ENCODE results near the gene L1CAM.

Gene L1CAM

GRCh38 chrX:153874366-153875125, 11.4 kb downstream of the L1CAM start:
- DNase-seq = no peak

GRCh38 chrX:153874085-153874365, 11.9 kb downstream of the L1CAM start:
- DNase-seq = no peak

- DNase-seq = no peak
Measured at GRCh38 chrX:153873282-153874084, 12.5 kb downstream of the L1CAM start.

- no peak for DNase-seq
Measured at GRCh38 chrX:153871946-153872878, 13.8 kb downstream of the L1CAM start.

GRCh38 chrX:153871451-153871850, 14.5 kb downstream of the L1CAM start:
- DNase-seq = no peak

GRCh38 chrX:153870791-153871360, 15.1 kb downstream of the L1CAM start:
- DNase-seq = no peak

GRCh38 chrX:153870288-153870690, 15.7 kb downstream of the L1CAM start:
- DNase-seq = no peak

GRCh38 chrX:153869473-153870287, 16.3 kb downstream of the L1CAM start:
- DNase-seq = no peak

GRCh38 chrX:153868576-153869472, 17.1 kb downstream of the L1CAM start:
- DNase-seq = no peak

GRCh38 chrX:153867671-153868070, 18.3 kb downstream of the L1CAM start:
- DNase-seq = no peak

GRCh38 chrX:153867139-153867538, 18.8 kb downstream of the L1CAM start:
- no peak for DNase-seq

GRCh38 chrX:153866302-153867019, 19.5 kb downstream of the L1CAM start:
- DNase-seq = no peak

- DNase-seq = no peak
Measured at GRCh38 chrX:153865685-153866084, 20.3 kb downstream of the L1CAM start.

GRCh38 chrX:153865321-153865580, 20.7 kb downstream of the L1CAM start:
- no peak for DNase-seq

GRCh38 chrX:153864561-153865320, 21.2 kb downstream of the L1CAM start:
- DNase-seq = no peak

- no peak for DNase-seq
Measured at GRCh38 chrX:153864101-153864500, 21.9 kb downstream of the L1CAM start.

- DNase-seq = no peak
Measured at GRCh38 chrX:153863251-153863991, 22.6 kb downstream of the L1CAM start.

GRCh38 chrX:153862369-153863250, 23.4 kb downstream of the L1CAM start:
- no peak for DNase-seq
